Memory B cell (primary cell): ENCODE data around the gene TUSC7.

Experiments used
- ATAC-seq: fragments of 150-1000 bp; cut with Tn5 transposase; 2 replicates; pipeline ENCODE4 v1.10.0; 2021; ENCODE audit warnings: low read depth, mild to moderate bottlenecking, moderate library complexity
- DNase-seq, 2 donors: peaks; one replicate each; pipeline ENCODE4 v3.0.0; 2022; ENCODE audit warnings: low spot score in 2 of 2
- H3K27ac Mint-ChIP-seq: one replicate; pipeline ENCODE4 v1.8.0; 2022; ENCODE audit warnings: mild to moderate bottlenecking, moderate library complexity, mixed read lengths
- H3K27me3 Mint-ChIP-seq: one replicate; pipeline ENCODE4 v1.8.0; 2022; ENCODE audit warnings: mixed read lengths
- H3K36me3 Mint-ChIP-seq: one replicate; pipeline ENCODE4 v1.8.0; 2022; ENCODE audit warnings: mild to moderate bottlenecking, mixed read lengths
- H3K4me1 Mint-ChIP-seq: one replicate; pipeline ENCODE4 v1.8.0; 2022; ENCODE audit warnings: mixed read lengths
- H3K4me3 Mint-ChIP-seq: one replicate; pipeline ENCODE4 v1.8.0; 2022; ENCODE audit warnings: mild to moderate bottlenecking, moderate library complexity, mixed read lengths
- H3K9me3 Mint-ChIP-seq: one replicate; pipeline ENCODE4 v1.8.0; 2022; ENCODE audit warnings: mixed read lengths

TUSC7 gene

DNA sequence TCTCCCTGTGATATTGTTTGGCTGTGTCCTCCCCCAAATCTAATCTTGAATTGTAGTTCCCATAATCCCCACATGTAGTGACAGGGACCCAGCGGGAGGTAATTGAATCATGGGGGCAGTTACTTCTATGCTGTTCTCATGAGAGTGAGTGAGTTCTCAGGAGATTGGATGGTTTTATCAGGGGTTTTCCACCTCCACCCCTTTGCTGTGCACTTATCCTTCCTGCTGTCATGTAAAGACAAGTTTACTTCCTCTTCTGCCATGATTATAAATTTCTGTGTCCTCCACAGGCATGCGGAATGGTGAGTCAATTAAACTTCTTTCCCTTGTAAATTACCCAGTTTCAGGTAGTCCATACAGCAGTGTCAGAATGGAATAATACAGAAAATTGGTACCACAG is 24.7 kb downstream of the TUSC7 start:
- Mint-ChIP-seq H3K4me3 (no peak overlapping the region), H3K27ac (no peak overlapping the region), H3K36me3 (peaks cover 2% of the 10 kb centered on the region), H3K9me3 (peaks cover 5% of the 10 kb centered on the region), H3K4me1 (no peaks in the 10 kb centered on the region), H3K27me3 (peaks cover 1% of the 10 kb centered on the region)
- DNase-seq (no peak), ATAC-seq (no peak)

DNA sequence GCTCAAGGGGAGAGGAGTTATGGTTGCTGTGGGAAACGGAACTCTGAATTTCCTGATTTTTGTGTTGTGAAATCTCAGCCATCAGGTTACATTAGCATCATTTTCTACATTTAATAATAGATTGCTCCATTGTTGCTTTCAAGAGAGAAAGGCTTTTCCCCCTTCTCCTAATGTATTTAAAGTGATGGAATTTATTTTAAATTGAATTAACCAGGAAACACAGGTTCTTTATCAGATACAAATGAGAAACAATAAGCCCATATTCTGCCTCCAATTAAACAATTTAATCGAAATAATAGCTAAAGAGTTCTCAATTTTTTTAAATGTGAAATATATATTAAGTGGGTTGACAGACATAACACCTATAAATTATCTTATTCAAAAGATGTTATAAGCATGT is 30.1 kb downstream of the TUSC7 start:
- Mint-ChIP-seq H3K4me3 (no peak overlapping the region), H3K36me3 (peaks cover 2% of the 10 kb centered on the region), H3K4me1 (no peaks in the 10 kb centered on the region), H3K27me3 (no peaks in the 10 kb centered on the region), H3K27ac (no peak overlapping the region), H3K9me3 (peaks cover 5% of the 10 kb centered on the region)
- ATAC-seq (no peak), DNase-seq (no peak)

DNA sequence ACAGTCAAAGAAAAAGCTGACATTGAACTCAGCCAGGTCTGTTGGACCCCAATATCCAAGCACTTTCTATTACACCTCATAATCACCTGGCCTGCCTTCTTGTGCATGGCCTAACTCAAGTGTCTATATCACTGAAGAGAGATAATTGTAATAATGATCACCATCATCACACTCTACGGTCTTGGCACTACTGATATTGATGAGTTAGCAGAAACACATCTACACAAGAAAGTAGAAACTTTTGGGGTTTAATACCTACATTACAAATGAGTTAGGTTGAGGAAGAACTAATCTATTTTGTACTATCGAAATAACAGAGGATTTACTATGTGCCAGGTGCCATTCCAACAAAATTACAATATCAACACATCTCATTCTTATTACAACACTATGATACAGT is 30.7 kb downstream of the TUSC7 start:
- Mint-ChIP-seq H3K9me3 (peaks cover 5% of the 10 kb centered on the region), H3K27ac (no peak overlapping the region)
- ATAC-seq = no peak

DNA sequence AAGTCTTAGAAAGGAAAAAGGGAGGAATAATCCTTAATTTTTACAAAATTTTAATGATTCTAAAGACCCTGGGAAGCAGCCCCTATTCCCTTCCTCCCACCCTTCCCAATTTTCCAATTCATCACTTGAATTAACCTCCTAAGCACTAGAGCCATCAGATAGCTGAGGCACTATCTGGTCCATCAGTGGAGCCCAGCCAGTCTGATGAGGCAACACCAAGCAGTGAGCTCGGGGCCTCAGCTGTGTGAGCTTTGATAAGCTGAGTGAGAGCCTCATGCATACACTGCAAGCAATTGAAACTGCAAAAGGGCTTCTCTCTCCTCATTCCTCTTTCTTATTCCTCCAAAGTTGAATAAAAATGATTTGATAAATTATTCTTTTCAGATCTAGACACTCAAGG is 31.9 kb downstream of the TUSC7 start:
- H3K9me3 Mint-ChIP-seq = peaks cover 5% of the 10 kb centered on the region

More for the DNA sequence above, 30.7 kb downstream of the TUSC7 start:
- peaks cover 2% of the 10 kb centered on the region for H3K36me3 Mint-ChIP-seq
- DNase-seq = no peak
- no peaks in the 10 kb centered on the region for H3K27me3 Mint-ChIP-seq
- H3K4me3 Mint-ChIP-seq = no peak overlapping the region
- H3K4me1 Mint-ChIP-seq = no peaks in the 10 kb centered on the region

DNA sequence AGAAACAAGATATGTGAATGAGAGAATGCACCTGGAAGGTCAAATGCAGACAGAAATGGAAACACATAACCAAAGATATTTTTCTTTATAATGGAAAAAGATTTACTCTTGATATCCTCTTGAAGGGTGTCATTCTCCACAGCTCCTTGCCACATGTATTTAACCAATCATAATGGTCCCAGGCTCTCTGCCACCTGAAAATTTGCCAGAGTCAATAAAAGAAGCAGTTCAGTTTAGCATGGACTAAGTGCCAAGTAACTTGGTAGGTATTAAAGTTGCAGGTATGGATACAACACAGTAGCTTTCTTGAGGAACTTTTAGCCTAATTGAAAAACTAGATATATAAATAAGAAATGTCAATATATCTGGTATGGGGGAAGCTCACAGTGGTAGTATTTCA is 33.5 kb downstream of the TUSC7 start:
- ATAC-seq (no peak), DNase-seq (no peak)
- H3K9me3 Mint-ChIP-seq = peaks cover 2% of the 10 kb centered on the region
- no peak overlapping the region for H3K27ac Mint-ChIP-seq
- H3K4me1 Mint-ChIP-seq = no peaks in the 10 kb centered on the region
- H3K4me3 Mint-ChIP-seq = no peak overlapping the region
- H3K36me3 Mint-ChIP-seq = no peaks in the 10 kb centered on the region
- H3K27me3 Mint-ChIP-seq = no peaks in the 10 kb centered on the region

More for the DNA sequence above, 31.9 kb downstream of the TUSC7 start:
- Mint-ChIP-seq H3K27me3 (no peaks in the 10 kb centered on the region), H3K36me3 (no peaks in the 10 kb centered on the region), H3K27ac (no peak overlapping the region), H3K4me1 (no peaks in the 10 kb centered on the region), H3K4me3 (no peak overlapping the region)
- DNase-seq = no peak
- ATAC-seq = no peak

DNA sequence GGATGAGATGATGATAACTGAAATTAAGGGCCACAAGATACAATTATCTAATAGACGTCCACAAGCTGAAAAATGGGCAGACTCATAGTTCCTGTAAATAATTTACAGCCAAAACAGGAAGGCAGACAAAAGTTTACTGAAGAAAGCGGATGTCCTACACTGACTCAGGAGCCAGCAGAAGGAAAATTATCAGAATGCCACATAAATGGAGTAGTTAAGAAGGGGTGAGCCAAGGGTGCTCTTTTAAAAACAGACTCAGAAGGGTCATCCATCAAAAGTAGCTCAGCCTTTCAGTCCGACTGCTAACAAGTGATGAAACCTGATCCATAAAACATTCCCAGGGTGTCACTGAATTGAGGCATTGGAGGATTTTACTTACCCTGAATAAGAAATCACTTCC is 39.8 kb downstream of the TUSC7 start:
- no peak overlapping the region for H3K4me3 Mint-ChIP-seq

DNA sequence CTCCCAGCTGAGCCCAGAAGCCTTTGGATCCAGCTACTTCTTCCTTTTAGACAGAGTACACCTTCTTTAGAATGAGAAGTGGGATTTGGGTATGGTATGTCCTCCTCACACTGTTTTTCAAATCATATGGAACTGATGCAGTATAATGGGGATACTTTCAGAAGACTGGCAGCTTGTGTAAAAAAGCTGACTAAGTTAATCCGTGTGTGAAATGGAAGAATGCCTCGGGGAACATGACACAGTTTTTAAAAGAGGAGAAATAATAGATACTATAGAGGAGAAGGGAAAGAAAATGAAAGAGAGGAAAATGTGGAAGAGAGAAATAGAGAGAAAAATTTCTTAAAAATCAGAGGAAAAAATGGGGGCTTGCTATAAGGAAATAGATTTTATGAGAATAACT is 47.7 kb downstream of the TUSC7 start:
- peaks cover 2% of the 10 kb centered on the region for H3K27me3 Mint-ChIP-seq
- no peak for ATAC-seq
- H3K9me3 Mint-ChIP-seq = no peaks in the 10 kb centered on the region

More for the DNA sequence above, 39.8 kb downstream of the TUSC7 start:
- H3K27me3 Mint-ChIP-seq = no peaks in the 10 kb centered on the region
- H3K9me3 Mint-ChIP-seq = peaks cover 2% of the 10 kb centered on the region
- ATAC-seq (no peak), DNase-seq (no peak)
- no peak overlapping the region for H3K27ac Mint-ChIP-seq
- no peaks in the 10 kb centered on the region for H3K36me3 Mint-ChIP-seq
- peaks cover 2% of the 10 kb centered on the region for H3K4me1 Mint-ChIP-seq

DNA sequence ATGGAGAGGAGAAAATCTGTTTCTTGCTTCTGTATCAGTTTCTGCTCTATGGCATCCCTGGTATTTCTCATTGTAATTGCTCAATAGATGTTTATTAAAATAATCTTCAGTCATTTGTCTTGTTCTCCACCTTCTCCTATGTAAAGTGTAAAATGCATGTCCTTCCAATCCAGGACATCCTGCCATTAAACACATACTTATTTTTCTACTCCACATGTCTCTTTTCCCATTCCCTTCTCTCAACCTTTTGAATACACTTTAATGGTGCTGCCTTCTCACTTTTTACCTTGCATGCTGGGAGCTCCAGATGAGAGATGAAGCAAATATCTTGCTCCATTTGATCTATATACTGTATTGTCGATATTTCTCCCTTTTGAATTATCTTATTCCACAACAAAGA is 49.7 kb downstream of the TUSC7 start:
- Mint-ChIP-seq H3K4me1 (no peaks in the 10 kb centered on the region), H3K27ac (no peak overlapping the region), H3K4me3 (no peak overlapping the region), H3K27me3 (peaks cover 2% of the 10 kb centered on the region), H3K36me3 (no peaks in the 10 kb centered on the region), H3K9me3 (no peaks in the 10 kb centered on the region)
- ATAC-seq (no peak), DNase-seq (no peak)

More for the DNA sequence above, 47.7 kb downstream of the TUSC7 start:
- DNase-seq = no peak
- peaks cover 2% of the 10 kb centered on the region for H3K4me1 Mint-ChIP-seq
- no peaks in the 10 kb centered on the region for H3K36me3 Mint-ChIP-seq
- H3K4me3 Mint-ChIP-seq = no peak overlapping the region
- H3K27ac Mint-ChIP-seq = no peak overlapping the region
